ENCODE results near the gene AIG1. TPM values are rescaled to one million over a fixed set of nuclear protein-coding genes. Genes with fewer than 3 reads are reported as not detected.
A peak's percentile ranks its signal among the peaks of the same experiment; 100 is the strongest.

AIG1 gene
- total and polyA plus RNA-seq, 2 of the 13 experiments (the other 11 are each of a cell fraction or from before 2014, with no cell fraction given), result 115 to 197 TPM

GRCh38 chr6:143174951-143175350, 114.3 kb downstream of the AIG1 start (continued):
- TF ChIP-seq, protein P1, sequence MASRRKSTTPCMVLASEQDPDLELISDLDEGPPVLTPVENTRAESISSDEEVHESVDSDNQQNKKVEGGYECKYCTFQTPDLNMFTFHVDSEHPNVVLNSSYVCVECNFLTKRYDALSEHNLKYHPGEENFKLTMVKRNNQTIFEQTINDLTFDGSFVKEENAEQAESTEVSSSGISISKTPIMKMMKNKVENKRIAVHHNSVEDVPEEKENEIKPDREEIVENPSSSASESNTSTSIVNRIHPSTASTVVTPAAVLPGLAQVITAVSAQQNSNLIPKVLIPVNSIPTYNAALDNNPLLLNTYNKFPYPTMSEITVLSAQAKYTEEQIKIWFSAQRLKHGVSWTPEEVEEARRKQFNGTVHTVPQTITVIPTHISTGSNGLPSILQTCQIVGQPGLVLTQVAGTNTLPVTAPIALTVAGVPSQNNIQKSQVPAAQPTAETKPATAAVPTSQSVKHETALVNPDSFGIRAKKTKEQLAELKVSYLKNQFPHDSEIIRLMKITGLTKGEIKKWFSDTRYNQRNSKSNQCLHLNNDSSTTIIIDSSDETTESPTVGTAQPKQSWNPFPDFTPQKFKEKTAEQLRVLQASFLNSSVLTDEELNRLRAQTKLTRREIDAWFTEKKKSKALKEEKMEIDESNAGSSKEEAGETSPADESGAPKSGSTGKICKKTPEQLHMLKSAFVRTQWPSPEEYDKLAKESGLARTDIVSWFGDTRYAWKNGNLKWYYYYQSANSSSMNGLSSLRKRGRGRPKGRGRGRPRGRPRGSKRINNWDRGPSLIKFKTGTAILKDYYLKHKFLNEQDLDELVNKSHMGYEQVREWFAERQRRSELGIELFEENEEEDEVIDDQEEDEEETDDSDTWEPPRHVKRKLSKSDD (CRISPR knock-in tag; IDR thresholded peaks at IDR 0.05; ENCODE audit: low read depth), result no peak
- TF ChIP-seq ZFAT (CRISPR knock-in tag; conservative IDR thresholded peaks at IDR 0.05), result no peak
- no peak for TF ChIP-seq ZNF841 (CRISPR knock-in tag; IDR thresholded peaks at IDR 0.05; ENCODE audit: borderline replicate concordance)
- no peak for TF ChIP-seq ZNF34 (CRISPR knock-in tag; IDR thresholded peaks at IDR 0.05; ENCODE audit: borderline replicate concordance)

- H3K4me3 ChIP-seq (replicated peaks in 1 of 3; ENCODE audit: insufficient read depth in 1 of 3, low read depth in 2 of 3, low read length in 3 of 3), result no peak overlapping the region
- no peaks in the 10 kb centered on the region for H4K20me1 ChIP-seq (ENCODE audit: insufficient read depth, low read length)
- H2AFZ ChIP-seq (ENCODE audit: low read length), result no peak overlapping the region
- ATAC-seq, result no peak
- CTCF ChIA-PET (ENCODE audit: low intra/inter-chr PET ratio, low total read pairs), result no interaction called here
- H3K9ac ChIP-seq (ENCODE audit: insufficient read depth, low read depth, low read length), result no peak overlapping the region
- peaks cover 0 to 21% of the 10 kb centered on the region in 2 experiments; a peak in 2 of 5 replicates for H3K36me3 ChIP-seq (replicated peaks in 1 of 2; ENCODE audit: control insufficient read depth in 1 of 2, insufficient read depth in 2 of 2, low read length in 2 of 2)
- peaks cover 8% of the 10 kb centered on the region; the same call in 1 of the 2 replicates for H3K9me3 ChIP-seq (ENCODE audit: low read length)
- no peaks in the 10 kb centered on the region for H3K4me1 ChIP-seq (ENCODE audit: insufficient read depth, low read length)
- no peak for FAIRE-seq
- no peaks in the 10 kb centered on the region for H3K79me2 ChIP-seq (ENCODE audit: insufficient read depth, low read length)
- no peak overlapping the region for H3K4me2 ChIP-seq (ENCODE audit: low read depth, low read length)
- in situ Hi-C loops (cut with HindIII; ENCODE audit: extremely low pct_ligation_motif_present, low pct_unique_long_range_greater_than_20kb), result no loop called here
- POLR2A ChIA-PET, result no interaction called here
- no peaks in the 10 kb centered on the region for H3K27me3 ChIP-seq (ENCODE audit: control insufficient read depth in 1 of 2, insufficient read depth in 2 of 2, low read length in 2 of 2)
- WGBS (ENCODE audit: low lambda C conversion rate), result 93% methylated on average over 10 of the region's 12 CpGs
- no peak for DNase-seq (ENCODE audit: low spot score)
- BruUV-seq (replicated peaks), result no TSS peak
- intact Hi-C loops (cut with micrococcal nuclease; ENCODE audit: unreplicated experiment), result no loop called here
- H3K27ac ChIP-seq (ENCODE audit: extremely low read length, insufficient read depth, low read length), result no peak overlapping the region
- TF ChIP-seq ZBTB20 (CRISPR knock-in tag; IDR thresholded peaks at IDR 0.05; ENCODE audit: borderline replicate concordance, low read depth) (no peak), HDAC2 (CRISPR knock-in tag; IDR thresholded peaks at IDR 0.05) (no peak), ZBTB7B (CRISPR knock-in tag; IDR thresholded peaks at IDR 0.05) (no peak), JUN (CRISPR knock-in tag; IDR thresholded peaks at IDR 0.05) (no peak)
- TF ChIP-seq, protein P2, sequence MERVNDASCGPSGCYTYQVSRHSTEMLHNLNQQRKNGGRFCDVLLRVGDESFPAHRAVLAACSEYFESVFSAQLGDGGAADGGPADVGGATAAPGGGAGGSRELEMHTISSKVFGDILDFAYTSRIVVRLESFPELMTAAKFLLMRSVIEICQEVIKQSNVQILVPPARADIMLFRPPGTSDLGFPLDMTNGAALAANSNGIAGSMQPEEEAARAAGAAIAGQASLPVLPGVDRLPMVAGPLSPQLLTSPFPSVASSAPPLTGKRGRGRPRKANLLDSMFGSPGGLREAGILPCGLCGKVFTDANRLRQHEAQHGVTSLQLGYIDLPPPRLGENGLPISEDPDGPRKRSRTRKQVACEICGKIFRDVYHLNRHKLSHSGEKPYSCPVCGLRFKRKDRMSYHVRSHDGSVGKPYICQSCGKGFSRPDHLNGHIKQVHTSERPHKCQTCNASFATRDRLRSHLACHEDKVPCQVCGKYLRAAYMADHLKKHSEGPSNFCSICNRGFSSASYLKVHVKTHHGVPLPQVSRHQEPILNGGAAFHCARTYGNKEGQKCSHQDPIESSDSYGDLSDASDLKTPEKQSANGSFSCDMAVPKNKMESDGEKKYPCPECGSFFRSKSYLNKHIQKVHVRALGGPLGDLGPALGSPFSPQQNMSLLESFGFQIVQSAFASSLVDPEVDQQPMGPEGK (CRISPR knock-in tag; IDR thresholded peaks at IDR 0.05), result no peak
- TF ChIP-seq, protein P3, sequence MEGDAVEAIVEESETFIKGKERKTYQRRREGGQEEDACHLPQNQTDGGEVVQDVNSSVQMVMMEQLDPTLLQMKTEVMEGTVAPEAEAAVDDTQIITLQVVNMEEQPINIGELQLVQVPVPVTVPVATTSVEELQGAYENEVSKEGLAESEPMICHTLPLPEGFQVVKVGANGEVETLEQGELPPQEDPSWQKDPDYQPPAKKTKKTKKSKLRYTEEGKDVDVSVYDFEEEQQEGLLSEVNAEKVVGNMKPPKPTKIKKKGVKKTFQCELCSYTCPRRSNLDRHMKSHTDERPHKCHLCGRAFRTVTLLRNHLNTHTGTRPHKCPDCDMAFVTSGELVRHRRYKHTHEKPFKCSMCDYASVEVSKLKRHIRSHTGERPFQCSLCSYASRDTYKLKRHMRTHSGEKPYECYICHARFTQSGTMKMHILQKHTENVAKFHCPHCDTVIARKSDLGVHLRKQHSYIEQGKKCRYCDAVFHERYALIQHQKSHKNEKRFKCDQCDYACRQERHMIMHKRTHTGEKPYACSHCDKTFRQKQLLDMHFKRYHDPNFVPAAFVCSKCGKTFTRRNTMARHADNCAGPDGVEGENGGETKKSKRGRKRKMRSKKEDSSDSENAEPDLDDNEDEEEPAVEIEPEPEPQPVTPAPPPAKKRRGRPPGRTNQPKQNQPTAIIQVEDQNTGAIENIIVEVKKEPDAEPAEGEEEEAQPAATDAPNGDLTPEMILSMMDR (CRISPR knock-in tag; IDR thresholded peaks at IDR 0.05), result peak; percentile 41
- TF ChIP-seq, protein P4, sequence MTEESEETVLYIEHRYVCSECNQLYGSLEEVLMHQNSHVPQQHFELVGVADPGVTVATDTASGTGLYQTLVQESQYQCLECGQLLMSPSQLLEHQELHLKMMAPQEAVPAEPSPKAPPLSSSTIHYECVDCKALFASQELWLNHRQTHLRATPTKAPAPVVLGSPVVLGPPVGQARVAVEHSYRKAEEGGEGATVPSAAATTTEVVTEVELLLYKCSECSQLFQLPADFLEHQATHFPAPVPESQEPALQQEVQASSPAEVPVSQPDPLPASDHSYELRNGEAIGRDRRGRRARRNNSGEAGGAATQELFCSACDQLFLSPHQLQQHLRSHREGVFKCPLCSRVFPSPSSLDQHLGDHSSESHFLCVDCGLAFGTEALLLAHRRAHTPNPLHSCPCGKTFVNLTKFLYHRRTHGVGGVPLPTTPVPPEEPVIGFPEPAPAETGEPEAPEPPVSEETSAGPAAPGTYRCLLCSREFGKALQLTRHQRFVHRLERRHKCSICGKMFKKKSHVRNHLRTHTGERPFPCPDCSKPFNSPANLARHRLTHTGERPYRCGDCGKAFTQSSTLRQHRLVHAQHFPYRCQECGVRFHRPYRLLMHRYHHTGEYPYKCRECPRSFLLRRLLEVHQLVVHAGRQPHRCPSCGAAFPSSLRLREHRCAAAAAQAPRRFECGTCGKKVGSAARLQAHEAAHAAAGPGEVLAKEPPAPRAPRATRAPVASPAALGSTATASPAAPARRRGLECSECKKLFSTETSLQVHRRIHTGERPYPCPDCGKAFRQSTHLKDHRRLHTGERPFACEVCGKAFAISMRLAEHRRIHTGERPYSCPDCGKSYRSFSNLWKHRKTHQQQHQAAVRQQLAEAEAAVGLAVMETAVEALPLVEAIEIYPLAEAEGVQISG (CRISPR knock-in tag; IDR thresholded peaks at IDR 0.05), result peak; percentile 91
Measured at GRCh38 chr6:143176090-143177021, 115.7 kb downstream of the AIG1 start.

Measured in HepG2 (cell line).